ENCODE data around the gene SYVN1.
A peak's percentile ranks its signal among the peaks of the same experiment; 100 is the strongest.
"Not testable (repeated sequence)": the region's sequence is repeated elsewhere in the genome, so short reads cannot be mapped to it uniquely, and the experiment has no call there.

Gene SYVN1

GRCh38 chr11:65121865-65122696, 12.2 kb downstream of the SYVN1 start, which contains the start of the genes FAU and MRPL49:
TSS of gene FAU (minus strand) at chr11:65122134. CDS start at chr11:65121813, 321 bp downstream.
TSS of gene MRPL49 (plus strand) at chr11:65122321. CDS start at chr11:65122347, 26 bp downstream.
- Mint-ChIP-seq H3K36me3 (peaks cover 90% of the 10 kb centered on the region), H3K27ac (peak within 1 kb of the TSS; percentile 98), H3K4me3 (peak within 1 kb of the TSS; percentile 99), H3K4me1 (peaks cover 50% of the 10 kb centered on the region), H3K9me3 (no peaks in the 10 kb centered on the region)
- ATAC-seq, result peak; percentile 91
- DNase-seq (ENCODE audit: low spot score in 2 of 2), result peak; percentile 96 to 98

GRCh38 chr11:65121447-65121864, 12.9 kb downstream of the SYVN1 start:
- ATAC-seq, result no peak
- Mint-ChIP-seq H3K36me3 (peaks cover 90% of the 10 kb centered on the region), H3K27ac (peak overlapping the region; percentile 98), H3K9me3 (no peaks in the 10 kb centered on the region), H3K4me1 (peaks cover 50% of the 10 kb centered on the region), H3K4me3 (peak overlapping the region; percentile 99)
- DNase-seq (ENCODE audit: low spot score in 2 of 2), result peak in 1 of 2 donors; percentile 68

GRCh38 chr11:65120831-65121230, 13.5 kb downstream of the SYVN1 start:
- Mint-ChIP-seq H3K36me3 (peaks cover 90% of the 10 kb centered on the region), H3K4me1 (peaks cover 54% of the 10 kb centered on the region), H3K27ac (peak overlapping the region; percentile 98), H3K9me3 (no peaks in the 10 kb centered on the region), H3K4me3 (peak overlapping the region; percentile 99)
- DNase-seq (ENCODE audit: low spot score in 2 of 2) (no peak), ATAC-seq (no peak)

GRCh38 chr11:65119670-65119995, 14.7 kb downstream of the SYVN1 start:
- no peak for ATAC-seq
- H3K27ac Mint-ChIP-seq, result peak overlapping the region; percentile 9
- H3K4me3 Mint-ChIP-seq, result no peak overlapping the region
- H3K36me3 Mint-ChIP-seq, result peaks cover 81% of the 10 kb centered on the region
- DNase-seq (ENCODE audit: low spot score in 2 of 2), result no peak
- no peaks in the 10 kb centered on the region for H3K9me3 Mint-ChIP-seq
- H3K4me1 Mint-ChIP-seq, result peaks cover 61% of the 10 kb centered on the region

GRCh38 chr11:65118891-65119669, 15.2 kb downstream of the SYVN1 start:
- H3K4me3 Mint-ChIP-seq; H3K9me3 Mint-ChIP-seq; DNase-seq (ENCODE audit: low spot score in 2 of 2); ATAC-seq: not testable (repeated sequence)
- Mint-ChIP-seq H3K4me1 (peaks cover 56% of the 10 kb centered on the region), H3K36me3 (peaks cover 81% of the 10 kb centered on the region), H3K27ac (peak overlapping the region; percentile 9)

GRCh38 chr11:65118097-65118837, 16.1 kb downstream of the SYVN1 start:
- H3K4me1 Mint-ChIP-seq, result peaks cover 58% of the 10 kb centered on the region
- no peak for DNase-seq (ENCODE audit: low spot score in 2 of 2)
- peak overlapping the region; percentile 93 for H3K27ac Mint-ChIP-seq
- H3K36me3 Mint-ChIP-seq, result peaks cover 81% of the 10 kb centered on the region
- peak overlapping the region; percentile 80 for H3K4me3 Mint-ChIP-seq
- H3K9me3 Mint-ChIP-seq, result no peaks in the 10 kb centered on the region
- ATAC-seq, result no peak

GRCh38 chr11:65117206-65118096, 16.9 kb downstream of the SYVN1 start, which contains the start of gene ZNHIT2:
TSS of gene ZNHIT2 (minus strand) at chr11:65117701. CDS start at chr11:65117653, 48 bp downstream.
- DNase-seq (ENCODE audit: low spot score in 2 of 2) (peak; percentile 99 to 100), ATAC-seq (peak; percentile 72)
- Mint-ChIP-seq H3K4me3 (peak within 1 kb of the TSS; percentile 80), H3K36me3 (peaks cover 86% of the 10 kb centered on the region), H3K4me1 (peaks cover 66% of the 10 kb centered on the region), H3K9me3 (no peaks in the 10 kb centered on the region), H3K27ac (peak within 1 kb of the TSS; percentile 93)

- Mint-ChIP-seq H3K4me1 (peaks cover 65% of the 10 kb centered on the region), H3K27ac (peak overlapping the region; percentile 93), H3K4me3 (peak overlapping the region; percentile 80), H3K9me3 (no peaks in the 10 kb centered on the region), H3K36me3 (peaks cover 84% of the 10 kb centered on the region)
- ATAC-seq, result peak; percentile 52
- peak; percentile 44 to 76 for DNase-seq (ENCODE audit: low spot score in 2 of 2)
Observed at GRCh38 chr11:65116370-65117205, 17.7 kb downstream of the SYVN1 start.

- DNase-seq (ENCODE audit: low spot score in 2 of 2) (no peak), ATAC-seq (no peak)
- peak overlapping the region; percentile 80 for H3K4me3 Mint-ChIP-seq
- no peaks in the 10 kb centered on the region for H3K9me3 Mint-ChIP-seq
- H3K4me1 Mint-ChIP-seq, result peaks cover 65% of the 10 kb centered on the region
- peak overlapping the region; percentile 67 for H3K27ac Mint-ChIP-seq
- H3K36me3 Mint-ChIP-seq, result peaks cover 84% of the 10 kb centered on the region
Observed at GRCh38 chr11:65115361-65116082, 18.8 kb downstream of the SYVN1 start.

GRCh38 chr11:65114538-65115171, 19.7 kb downstream of the SYVN1 start:
- no peak for DNase-seq (ENCODE audit: low spot score in 2 of 2)
- H3K9me3 Mint-ChIP-seq, result no peaks in the 10 kb centered on the region
- no peak for ATAC-seq
- peaks cover 65% of the 10 kb centered on the region for H3K4me1 Mint-ChIP-seq
- peaks cover 84% of the 10 kb centered on the region for H3K36me3 Mint-ChIP-seq
- peak overlapping the region; percentile 95 for H3K27ac Mint-ChIP-seq
- H3K4me3 Mint-ChIP-seq, result peak overlapping the region; percentile 97

GRCh38 chr11:65113839-65114238, 20.5 kb downstream of the SYVN1 start:
- ATAC-seq (no peak), DNase-seq (ENCODE audit: low spot score in 2 of 2) (no peak)
- Mint-ChIP-seq H3K4me3 (peak overlapping the region; percentile 97), H3K36me3 (peaks cover 84% of the 10 kb centered on the region), H3K9me3 (no peaks in the 10 kb centered on the region), H3K4me1 (peaks cover 61% of the 10 kb centered on the region), H3K27ac (peak overlapping the region; percentile 95)

GRCh38 chr11:65113361-65113756, 21.0 kb downstream of the SYVN1 start:
- Mint-ChIP-seq H3K27ac (peak overlapping the region; percentile 95), H3K36me3 (peaks cover 81% of the 10 kb centered on the region), H3K4me1 (peaks cover 56% of the 10 kb centered on the region), H3K9me3 (no peaks in the 10 kb centered on the region), H3K4me3 (peak overlapping the region; percentile 97)
- ATAC-seq (no peak), DNase-seq (ENCODE audit: low spot score in 2 of 2) (no peak)
